NCI-H82 treated with DMSO at 0.1 percent for 48 hours (cell line): Measurements from ENCODE around the gene CEP250.
A peak's percentile ranks its signal among the peaks of the same experiment; 100 is the strongest.

Source experiments
- DNase-seq: peaks from one replicate; lab custom pipeline; 2025; ENCODE audit not compliant: unreplicated experiment; lab: John Stamatoyannopoulos, UW

Gene CEP250, protein sequence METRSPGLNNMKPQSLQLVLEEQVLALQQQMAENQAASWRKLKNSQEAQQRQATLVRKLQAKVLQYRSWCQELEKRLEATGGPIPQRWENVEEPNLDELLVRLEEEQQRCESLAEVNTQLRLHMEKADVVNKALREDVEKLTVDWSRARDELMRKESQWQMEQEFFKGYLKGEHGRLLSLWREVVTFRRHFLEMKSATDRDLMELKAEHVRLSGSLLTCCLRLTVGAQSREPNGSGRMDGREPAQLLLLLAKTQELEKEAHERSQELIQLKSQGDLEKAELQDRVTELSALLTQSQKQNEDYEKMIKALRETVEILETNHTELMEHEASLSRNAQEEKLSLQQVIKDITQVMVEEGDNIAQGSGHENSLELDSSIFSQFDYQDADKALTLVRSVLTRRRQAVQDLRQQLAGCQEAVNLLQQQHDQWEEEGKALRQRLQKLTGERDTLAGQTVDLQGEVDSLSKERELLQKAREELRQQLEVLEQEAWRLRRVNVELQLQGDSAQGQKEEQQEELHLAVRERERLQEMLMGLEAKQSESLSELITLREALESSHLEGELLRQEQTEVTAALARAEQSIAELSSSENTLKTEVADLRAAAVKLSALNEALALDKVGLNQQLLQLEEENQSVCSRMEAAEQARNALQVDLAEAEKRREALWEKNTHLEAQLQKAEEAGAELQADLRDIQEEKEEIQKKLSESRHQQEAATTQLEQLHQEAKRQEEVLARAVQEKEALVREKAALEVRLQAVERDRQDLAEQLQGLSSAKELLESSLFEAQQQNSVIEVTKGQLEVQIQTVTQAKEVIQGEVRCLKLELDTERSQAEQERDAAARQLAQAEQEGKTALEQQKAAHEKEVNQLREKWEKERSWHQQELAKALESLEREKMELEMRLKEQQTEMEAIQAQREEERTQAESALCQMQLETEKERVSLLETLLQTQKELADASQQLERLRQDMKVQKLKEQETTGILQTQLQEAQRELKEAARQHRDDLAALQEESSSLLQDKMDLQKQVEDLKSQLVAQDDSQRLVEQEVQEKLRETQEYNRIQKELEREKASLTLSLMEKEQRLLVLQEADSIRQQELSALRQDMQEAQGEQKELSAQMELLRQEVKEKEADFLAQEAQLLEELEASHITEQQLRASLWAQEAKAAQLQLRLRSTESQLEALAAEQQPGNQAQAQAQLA (N-terminal part only)

DNA sequence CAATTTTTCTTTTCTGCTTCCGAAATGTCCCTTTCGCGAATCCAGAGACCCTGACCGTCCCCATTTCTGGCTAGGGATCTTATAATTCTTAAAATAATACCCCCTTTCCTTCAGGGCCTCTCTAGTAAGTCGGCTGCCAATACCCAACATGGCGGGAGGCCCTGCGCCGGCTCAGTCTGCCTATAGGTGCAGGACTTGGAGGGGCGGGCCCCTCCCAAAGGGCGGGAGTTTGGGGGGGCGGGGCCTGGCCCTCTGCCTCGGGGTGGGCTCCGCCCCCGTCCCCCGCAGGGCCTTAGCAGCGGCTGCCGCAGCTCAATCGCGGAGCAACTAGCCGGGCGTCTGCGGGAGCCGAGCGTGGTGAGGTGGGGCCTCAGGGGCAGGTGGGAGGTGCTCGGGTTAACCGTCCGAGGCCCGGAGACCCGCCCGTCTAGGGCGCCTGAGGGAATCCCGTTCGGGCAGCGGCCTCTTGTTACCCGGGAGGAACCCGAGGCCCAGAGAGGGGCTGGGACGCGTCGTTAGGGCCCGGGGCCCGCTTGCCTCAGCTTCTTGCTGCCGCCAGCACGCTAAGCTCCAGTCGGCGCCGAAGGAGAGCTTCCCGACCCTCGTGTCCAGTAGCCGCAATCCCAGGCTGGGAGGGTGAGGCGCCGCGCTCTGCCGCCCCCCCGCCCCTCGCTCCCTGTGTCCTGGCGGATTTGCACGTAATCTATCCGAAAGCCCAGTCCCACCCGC, at the start of gene CEP250:
Gene CEP250, plus strand, starts transcription at position 718 of the 729 bp plus-strand sequence. CDS start 6,770 bp downstream, outside the sequence.
- DNase-seq: peak; percentile 96

- no peak for DNase-seq
Measured at GRCh38 chr20:35405775-35406174, 49.6 kb upstream of the CEP250 start.

DNA sequence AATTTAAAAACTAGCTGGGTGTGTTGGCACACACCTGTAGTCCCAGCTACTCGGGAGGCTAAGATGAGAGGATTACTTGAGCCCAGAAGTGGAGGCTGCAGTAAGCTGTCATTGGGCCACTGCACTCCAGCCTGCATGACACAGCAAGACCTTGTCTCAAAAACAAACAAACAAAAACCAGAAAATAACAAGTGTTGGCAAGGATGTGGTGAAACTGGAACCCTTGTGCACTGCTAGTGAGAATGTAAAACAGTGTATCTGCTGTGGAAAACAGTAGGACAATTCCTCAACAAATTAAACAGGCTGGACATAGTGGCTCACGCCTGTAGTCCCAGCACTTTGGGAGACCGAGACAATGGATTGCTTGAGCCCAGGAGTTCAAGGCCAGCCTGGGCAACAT, 47.1 kb upstream of the CEP250 start:
- DNase-seq: no peak

DNA sequence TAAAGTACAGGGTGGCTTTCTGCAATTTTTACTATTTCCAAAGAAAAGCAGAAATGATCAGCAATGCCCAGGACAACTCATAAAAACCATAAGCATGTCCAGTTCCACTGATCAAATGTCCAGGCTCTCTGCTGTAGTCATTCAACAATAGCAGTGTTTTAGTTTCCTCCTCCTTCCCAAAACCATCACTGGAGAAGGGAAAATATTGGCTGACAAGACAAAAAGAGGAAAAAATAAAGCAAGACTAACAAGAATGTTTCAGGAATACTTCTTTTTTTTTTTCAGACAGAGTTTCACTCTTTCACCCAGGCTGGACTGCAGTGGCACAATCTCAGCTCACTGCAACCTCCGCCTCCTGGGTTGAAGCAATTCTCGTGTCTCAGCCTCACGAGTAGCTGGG, 45.9 kb upstream of the CEP250 start:
- no peak for DNase-seq

GRCh38 chr20:35410613-35411012, 44.8 kb upstream of the CEP250 start:
- DNase-seq: no peak

DNA sequence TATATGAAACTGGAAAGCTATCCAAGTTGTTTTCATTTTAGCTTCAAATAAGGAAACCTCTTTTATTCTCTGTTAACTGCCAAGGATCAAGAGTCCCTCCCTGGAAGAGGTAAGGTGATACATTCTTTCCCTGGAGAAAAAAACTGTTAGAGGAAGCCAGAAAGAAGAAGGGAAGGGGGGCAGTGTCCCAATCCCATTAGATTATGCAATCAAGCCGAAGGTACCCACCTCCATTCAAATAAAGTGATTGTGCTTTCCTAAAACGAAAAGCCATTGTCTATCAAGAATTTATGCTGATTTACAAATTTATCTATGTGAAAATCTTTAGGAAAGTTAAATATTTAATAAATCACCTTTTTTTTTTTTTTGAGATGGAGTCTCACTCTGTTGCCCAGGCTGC, 34.1 kb upstream of the CEP250 start:
- DNase-seq: no peak

- no peak for DNase-seq
Measured at GRCh38 chr20:35431621-35432429, 23.6 kb upstream of the CEP250 start.

GRCh38 chr20:35432430-35432735, 23.0 kb upstream of the CEP250 start:
- no peak for DNase-seq

DNA sequence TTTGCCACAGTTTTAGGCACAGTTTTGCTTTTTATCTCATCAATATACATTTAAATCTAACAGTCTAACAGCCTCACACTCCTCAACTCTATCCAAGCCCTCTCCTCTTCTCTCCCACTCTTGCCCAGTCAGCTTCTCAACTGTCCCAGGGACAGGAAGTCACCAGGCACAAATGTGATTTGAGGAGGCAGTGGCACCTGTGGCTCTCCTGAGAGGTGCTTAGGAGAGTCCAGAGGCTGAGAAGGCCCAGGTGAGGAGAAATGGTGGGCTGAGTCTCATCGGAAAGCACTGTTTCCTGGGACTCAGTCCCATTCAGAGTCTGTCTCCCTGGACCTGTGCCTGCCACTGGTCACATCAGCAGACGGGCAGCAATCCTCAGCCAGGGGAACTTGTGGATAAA, 22.1 kb upstream of the CEP250 start:
- DNase-seq: no peak

GRCh38 chr20:35434085-35435005, 21.1 kb upstream of the CEP250 start:
- no peak for DNase-seq

DNA sequence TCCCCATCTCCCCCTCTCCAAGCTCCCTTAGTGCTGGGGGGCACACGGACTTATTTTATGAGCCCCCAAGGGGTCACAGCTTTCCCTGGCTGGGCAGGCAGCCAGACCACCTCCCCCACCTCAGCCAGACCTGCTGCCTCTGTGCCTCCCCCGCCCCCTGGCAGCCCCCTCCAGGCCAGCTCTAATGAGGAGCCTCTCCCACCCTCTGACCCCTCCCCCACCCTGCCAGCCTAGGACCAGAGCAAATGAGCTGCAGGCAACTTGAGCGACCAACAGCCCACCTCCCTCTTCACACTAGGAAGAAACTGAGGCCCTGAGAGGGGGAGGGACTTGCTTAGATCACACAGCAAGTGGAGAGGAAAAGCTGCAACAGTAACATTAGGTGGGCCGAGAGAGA, 19.2 kb upstream of the CEP250 start:
- no peak for DNase-seq

DNA sequence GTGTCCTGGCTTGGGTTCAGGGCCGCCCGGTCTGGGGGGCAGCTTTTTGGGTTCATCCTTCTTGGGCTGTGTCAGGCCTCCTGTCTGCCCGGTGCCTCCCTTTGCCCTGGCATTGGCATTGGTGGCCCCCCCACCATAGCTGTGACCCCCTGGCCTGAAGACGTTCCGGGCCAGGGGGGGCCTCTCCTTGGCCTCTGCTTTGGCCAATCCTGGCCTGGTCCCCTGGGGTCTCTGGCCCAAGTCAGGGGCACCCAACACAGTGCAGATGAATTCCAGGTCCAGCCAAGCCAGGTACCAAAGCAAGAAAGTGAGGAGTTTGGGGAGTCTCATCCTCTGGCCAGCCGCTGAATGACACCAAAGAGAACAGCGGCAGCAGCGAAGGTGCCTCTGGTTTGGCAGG, 17.8 kb upstream of the CEP250 start:
- DNase-seq: no peak

- no peak for DNase-seq
Measured at GRCh38 chr20:35443003-35443402, 12.4 kb upstream of the CEP250 start.

- DNase-seq: no peak
Measured at GRCh38 chr20:35444226-35444625, 11.2 kb upstream of the CEP250 start.

GRCh38 chr20:35446356-35447078, 8.9 kb upstream of the CEP250 start:
- no peak for DNase-seq

- peak; percentile 59 for DNase-seq
Measured at GRCh38 chr20:35447082-35447789, 8.2 kb upstream of the CEP250 start.

GRCh38 chr20:35448788-35449373, 6.5 kb upstream of the CEP250 start:
- DNase-seq: no peak
